DOHH2 (cell line): ENCODE measurements around the gene OR2T10.

Source experiments
- EZH2phosphoT487 ChIP-seq: fragments of 200-600 bp; sonication (generic); IDR thresholded peaks from 2 replicates; pipeline ENCODE4 v1.6.1; 2017; ENCODE audit warnings: borderline replicate concordance, mild to moderate bottlenecking, antibody characterized with exemption, low read length, moderate library complexity, mixed read lengths
- TF ChIP-seq, protein P1 (sequence below): fragments of 200-600 bp; sonication (generic); IDR thresholded peaks from one replicate; pipeline ENCODE4 v1.5.1; 2014; ENCODE audit warnings: antibody characterized with exemption, mild to moderate bottlenecking, low read depth, low read length; ENCODE audit not compliant: poor library complexity, severe bottlenecking

DNA sequence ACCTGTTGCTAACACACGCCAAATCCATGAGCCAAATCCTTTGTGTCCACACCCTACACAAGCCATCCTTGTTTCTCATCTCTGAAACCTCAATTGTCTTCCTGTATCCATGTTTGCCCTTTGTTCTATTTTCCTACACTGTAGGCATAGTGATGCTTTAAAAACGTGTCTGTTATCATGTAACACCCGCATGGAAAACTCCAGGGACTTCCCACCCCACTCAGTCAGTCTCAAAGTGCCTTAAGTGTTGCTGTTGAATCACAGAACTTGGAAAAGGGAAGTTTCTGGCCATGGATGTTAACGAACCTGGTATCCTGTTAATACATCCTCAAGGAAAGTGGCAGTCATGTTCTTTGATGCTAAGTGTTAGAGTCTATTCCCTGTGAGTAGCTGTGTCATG, 27.7 kb upstream of the OR2T10 start:
- TF ChIP-seq, protein P1, sequence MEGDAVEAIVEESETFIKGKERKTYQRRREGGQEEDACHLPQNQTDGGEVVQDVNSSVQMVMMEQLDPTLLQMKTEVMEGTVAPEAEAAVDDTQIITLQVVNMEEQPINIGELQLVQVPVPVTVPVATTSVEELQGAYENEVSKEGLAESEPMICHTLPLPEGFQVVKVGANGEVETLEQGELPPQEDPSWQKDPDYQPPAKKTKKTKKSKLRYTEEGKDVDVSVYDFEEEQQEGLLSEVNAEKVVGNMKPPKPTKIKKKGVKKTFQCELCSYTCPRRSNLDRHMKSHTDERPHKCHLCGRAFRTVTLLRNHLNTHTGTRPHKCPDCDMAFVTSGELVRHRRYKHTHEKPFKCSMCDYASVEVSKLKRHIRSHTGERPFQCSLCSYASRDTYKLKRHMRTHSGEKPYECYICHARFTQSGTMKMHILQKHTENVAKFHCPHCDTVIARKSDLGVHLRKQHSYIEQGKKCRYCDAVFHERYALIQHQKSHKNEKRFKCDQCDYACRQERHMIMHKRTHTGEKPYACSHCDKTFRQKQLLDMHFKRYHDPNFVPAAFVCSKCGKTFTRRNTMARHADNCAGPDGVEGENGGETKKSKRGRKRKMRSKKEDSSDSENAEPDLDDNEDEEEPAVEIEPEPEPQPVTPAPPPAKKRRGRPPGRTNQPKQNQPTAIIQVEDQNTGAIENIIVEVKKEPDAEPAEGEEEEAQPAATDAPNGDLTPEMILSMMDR: no peak
- no peak for TF ChIP-seq EZH2phosphoT487
